Peyer's patch (tissue), 4 donors: ENCODE measurements around the gene PPP6C.

ENCODE experiments used
- POLR2A ChIP-seq, 2 donors: fragments of 450-650 bp; IDR thresholded peaks; one replicate each; pipeline ENCODE4 v1.5.1; 2017; ENCODE audit warnings: antibody characterized with exemption in 2 of 2, mild to moderate bottlenecking in 2 of 2, moderate library complexity in 2 of 2
- TF ChIP-seq, protein P1 (sequence below), 6 experiments: fragments of 450-650 bp in 4 of 6; fragments of 200-600 bp in 2 of 6; sonication (generic) in 1 of 6; IDR thresholded peaks; one replicate each; pipeline ENCODE4 v1.5.1; 2017 to 2019; ENCODE audit warnings: antibody characterized with exemption in 6 of 6, mild to moderate bottlenecking in 3 of 6, moderate library complexity in 1 of 6

GRCh38 chr9:125189011-125189360 is 617 bp downstream of the PPP6C start:
- TF ChIP-seq, protein P1, sequence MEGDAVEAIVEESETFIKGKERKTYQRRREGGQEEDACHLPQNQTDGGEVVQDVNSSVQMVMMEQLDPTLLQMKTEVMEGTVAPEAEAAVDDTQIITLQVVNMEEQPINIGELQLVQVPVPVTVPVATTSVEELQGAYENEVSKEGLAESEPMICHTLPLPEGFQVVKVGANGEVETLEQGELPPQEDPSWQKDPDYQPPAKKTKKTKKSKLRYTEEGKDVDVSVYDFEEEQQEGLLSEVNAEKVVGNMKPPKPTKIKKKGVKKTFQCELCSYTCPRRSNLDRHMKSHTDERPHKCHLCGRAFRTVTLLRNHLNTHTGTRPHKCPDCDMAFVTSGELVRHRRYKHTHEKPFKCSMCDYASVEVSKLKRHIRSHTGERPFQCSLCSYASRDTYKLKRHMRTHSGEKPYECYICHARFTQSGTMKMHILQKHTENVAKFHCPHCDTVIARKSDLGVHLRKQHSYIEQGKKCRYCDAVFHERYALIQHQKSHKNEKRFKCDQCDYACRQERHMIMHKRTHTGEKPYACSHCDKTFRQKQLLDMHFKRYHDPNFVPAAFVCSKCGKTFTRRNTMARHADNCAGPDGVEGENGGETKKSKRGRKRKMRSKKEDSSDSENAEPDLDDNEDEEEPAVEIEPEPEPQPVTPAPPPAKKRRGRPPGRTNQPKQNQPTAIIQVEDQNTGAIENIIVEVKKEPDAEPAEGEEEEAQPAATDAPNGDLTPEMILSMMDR (IDR thresholded peaks at IDR 0.05): no peak
- no peak for TF ChIP-seq POLR2A (IDR thresholded peaks at IDR 0.05)
